PFSK-1 (cell line): ENCODE measurements around the gene BRD7.

Experiments used
- FOXP2 ChIP-seq: optimal IDR thresholded peaks from 2 replicates; pipeline ENCODE3; 2011; ENCODE audit warnings: borderline replicate concordance, control low read depth, inconsistent platforms; ENCODE audit not compliant: insufficient read depth; ENCODE audit errors: extremely low read length, extremely low read depth
- POLR2AphosphoS5 ChIP-seq: IDR thresholded peaks from 2 replicates; pipeline ENCODE4 v1.6.1; 2012; ENCODE audit warnings: low read depth, mild to moderate bottlenecking, control low read depth, low read length, moderate library complexity
- SIN3A ChIP-seq: IDR thresholded peaks from 2 replicates; pipeline ENCODE4 v1.6.1; 2012; ENCODE audit warnings: mild to moderate bottlenecking, low read length, moderate library complexity, borderline replicate concordance; ENCODE audit not compliant: insufficient read depth
- TAF1 ChIP-seq: IDR thresholded peaks from 2 replicates; pipeline ENCODE4 v1.6.1; 2012; ENCODE audit warnings: low read length, control low read depth, borderline replicate concordance; ENCODE audit not compliant: insufficient read depth
- TF ChIP-seq, protein P1 (sequence below), 2 experiments: IDR thresholded peaks; 2 replicates each; pipeline versions ENCODE4 v1.6.1 to v1.8.0; 2011 to 2012; ENCODE audit warnings: low read depth in 2 of 2, low read length in 2 of 2, control low read depth in 1 of 2, inconsistent platforms in 1 of 2, mild to moderate bottlenecking in 1 of 2, moderate library complexity in 1 of 2; ENCODE audit not compliant: insufficient read depth in 1 of 2

The BRD7 gene

DNA sequence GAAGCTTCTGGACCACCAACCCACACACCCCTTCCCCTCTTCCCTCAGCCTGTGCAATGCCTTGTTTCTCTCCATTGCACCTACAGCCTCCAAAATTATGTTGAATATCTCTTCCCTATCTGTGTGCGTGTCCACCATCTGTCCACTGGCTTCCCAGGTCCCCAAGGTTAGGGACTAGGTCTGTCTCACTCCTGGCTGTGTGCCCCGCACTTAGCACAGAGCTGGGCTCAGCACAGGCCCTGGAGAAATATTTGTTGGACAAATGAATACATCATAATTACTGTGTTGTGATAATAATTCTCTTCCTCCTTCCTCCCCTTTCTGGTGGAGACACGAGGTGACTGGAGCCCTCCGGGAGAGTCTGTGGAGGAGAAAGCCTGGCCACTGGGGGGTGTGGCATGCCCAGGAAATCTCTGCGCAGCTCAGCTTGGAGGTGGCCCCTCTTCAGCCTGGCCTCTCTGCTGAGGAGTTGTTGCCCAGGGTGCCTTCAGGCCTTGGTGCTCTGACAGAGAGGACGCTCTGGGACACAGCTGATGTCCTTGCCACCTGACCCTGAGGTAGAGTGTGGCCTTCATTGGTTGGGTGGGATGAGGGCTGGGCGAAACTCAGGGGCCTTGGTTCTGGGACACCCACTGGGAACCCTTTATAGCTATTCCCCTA is 3.3 kb upstream of the BRD7 start:
- TF ChIP-seq SIN3A (no peak), FOXP2 (no peak), POLR2AphosphoS5 (no peak), TAF1 (no peak)
- TF ChIP-seq, protein P1, sequence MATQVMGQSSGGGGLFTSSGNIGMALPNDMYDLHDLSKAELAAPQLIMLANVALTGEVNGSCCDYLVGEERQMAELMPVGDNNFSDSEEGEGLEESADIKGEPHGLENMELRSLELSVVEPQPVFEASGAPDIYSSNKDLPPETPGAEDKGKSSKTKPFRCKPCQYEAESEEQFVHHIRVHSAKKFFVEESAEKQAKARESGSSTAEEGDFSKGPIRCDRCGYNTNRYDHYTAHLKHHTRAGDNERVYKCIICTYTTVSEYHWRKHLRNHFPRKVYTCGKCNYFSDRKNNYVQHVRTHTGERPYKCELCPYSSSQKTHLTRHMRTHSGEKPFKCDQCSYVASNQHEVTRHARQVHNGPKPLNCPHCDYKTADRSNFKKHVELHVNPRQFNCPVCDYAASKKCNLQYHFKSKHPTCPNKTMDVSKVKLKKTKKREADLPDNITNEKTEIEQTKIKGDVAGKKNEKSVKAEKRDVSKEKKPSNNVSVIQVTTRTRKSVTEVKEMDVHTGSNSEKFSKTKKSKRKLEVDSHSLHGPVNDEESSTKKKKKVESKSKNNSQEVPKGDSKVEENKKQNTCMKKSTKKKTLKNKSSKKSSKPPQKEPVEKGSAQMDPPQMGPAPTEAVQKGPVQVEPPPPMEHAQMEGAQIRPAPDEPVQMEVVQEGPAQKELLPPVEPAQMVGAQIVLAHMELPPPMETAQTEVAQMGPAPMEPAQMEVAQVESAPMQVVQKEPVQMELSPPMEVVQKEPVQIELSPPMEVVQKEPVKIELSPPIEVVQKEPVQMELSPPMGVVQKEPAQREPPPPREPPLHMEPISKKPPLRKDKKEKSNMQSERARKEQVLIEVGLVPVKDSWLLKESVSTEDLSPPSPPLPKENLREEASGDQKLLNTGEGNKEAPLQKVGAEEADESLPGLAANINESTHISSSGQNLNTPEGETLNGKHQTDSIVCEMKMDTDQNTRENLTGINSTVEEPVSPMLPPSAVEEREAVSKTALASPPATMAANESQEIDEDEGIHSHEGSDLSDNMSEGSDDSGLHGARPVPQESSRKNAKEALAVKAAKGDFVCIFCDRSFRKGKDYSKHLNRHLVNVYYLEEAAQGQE (IDR thresholded peaks at IDR 0.05; ENCODE audit: insufficient read depth in 1 of 2, low read depth in 2 of 2, low read length in 2 of 2), result no peak

DNA sequence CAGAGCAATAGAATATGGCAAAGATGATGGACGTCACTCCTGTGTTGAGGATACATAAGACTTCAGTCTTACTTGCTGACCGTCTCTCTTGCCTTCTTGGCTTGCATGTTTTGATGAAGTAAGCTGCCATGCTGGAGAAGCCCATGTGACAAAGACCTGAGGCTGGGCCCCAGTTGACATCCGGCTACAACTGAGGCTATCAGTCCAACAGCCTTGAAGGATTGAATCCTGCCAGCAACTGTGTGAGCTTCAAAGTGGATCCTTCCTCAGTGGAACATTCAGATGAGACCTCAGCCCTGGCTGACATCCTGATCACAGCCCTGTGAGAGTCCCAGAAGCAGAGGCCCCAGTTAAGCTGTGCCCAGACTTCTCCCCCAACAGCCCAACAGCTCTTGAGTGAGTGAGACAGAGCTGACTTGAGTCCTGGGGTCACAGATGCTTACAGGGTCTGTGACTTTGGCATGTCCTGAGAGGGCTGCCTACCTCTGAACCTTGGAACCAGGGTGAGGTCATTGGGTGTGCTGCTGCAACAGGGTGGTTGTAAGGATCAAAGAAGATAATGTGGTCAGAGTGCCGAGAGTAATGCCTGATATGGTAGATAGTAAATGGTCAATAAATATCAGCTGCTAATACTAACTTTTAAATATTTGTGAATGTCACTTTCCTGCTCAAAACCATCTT is 2.4 kb upstream of the BRD7 start:
- no peak for TF ChIP-seq SIN3A
- no peak for TF ChIP-seq FOXP2
- no peak for TF ChIP-seq TAF1
- no peak for TF ChIP-seq POLR2AphosphoS5
- TF ChIP-seq, protein P1 (IDR thresholded peaks at IDR 0.05; ENCODE audit: insufficient read depth in 1 of 2, low read depth in 2 of 2, low read length in 2 of 2), result no peak

DNA sequence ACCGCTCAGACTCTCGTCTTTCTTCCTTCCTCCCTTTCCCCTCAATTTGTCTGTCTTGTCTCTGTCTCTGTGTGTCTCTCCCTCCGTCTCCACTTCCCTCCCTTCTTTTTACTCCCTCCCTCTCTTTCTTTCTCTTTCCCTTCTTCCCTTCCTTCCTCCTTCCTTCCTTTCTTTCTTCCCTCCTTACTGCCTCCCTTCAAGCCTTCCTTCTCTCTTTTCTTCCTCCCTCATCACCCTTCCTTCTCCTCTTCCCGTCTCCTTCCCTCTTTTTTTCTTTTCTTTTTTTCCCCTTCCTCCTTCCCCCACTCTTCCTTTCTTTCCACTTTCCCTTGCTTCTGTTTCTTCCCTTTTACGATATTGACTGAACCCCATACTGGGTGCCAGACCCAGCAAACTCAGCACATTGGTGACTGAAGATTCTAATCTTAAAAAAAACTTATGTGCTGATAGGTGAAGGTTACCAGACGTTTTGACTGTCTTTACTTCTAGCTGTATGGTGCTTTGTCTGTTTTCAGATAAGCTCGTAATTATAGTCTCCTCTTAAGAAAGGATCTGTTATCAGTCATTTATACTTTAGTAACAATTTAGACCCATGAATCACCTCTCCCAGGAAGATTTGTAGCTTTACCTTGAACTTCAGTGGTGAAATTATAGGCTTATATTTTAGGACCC is 481 bp upstream of the BRD7 start:
- TF ChIP-seq POLR2AphosphoS5 (no peak), SIN3A (no peak), TAF1 (no peak), FOXP2 (no peak)
- TF ChIP-seq, protein P1 (IDR thresholded peaks at IDR 0.05; ENCODE audit: insufficient read depth in 1 of 2, low read depth in 2 of 2, low read length in 2 of 2), result no peak

DNA sequence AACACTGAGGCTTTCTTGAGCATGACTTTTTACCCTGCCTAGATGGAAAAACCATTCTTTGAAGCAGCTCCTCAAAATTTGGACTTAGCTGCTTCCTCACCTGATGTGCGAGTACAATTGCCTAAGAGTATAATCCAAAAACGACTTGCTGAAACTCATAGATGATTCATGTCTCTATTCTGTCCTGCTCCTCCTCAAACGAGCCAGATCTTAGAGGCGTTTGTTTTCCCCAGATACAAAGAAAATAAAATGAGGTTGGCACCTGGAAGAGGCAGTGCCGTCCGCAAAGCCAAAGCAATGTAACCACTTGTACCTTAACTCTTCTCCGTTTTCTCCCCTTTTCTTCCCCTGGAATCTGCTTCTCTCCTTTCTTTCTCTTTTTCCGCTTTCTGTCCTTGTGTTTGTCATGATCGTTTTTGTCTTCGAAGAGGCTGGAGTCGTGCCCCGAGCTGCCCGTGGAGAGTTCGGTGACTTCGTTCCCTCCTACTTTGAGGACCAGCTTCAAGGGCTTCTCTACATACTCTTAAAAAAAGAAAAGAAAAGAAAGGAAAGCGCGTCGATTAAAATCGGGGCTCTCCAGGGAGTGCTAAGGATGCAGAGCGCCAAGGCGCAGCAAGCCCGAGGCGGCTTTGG is 895 bp downstream of the BRD7 start:
- TF ChIP-seq POLR2AphosphoS5, result no peak
- no peak for TF ChIP-seq TAF1
- no peak for TF ChIP-seq SIN3A
- no peak for TF ChIP-seq FOXP2
- TF ChIP-seq, protein P1 (IDR thresholded peaks at IDR 0.05; ENCODE audit: insufficient read depth in 1 of 2, low read depth in 2 of 2, low read length in 2 of 2), result no peak
